Measurements from ENCODE around the gene FRMD1.

FRMD1 gene

DNA sequence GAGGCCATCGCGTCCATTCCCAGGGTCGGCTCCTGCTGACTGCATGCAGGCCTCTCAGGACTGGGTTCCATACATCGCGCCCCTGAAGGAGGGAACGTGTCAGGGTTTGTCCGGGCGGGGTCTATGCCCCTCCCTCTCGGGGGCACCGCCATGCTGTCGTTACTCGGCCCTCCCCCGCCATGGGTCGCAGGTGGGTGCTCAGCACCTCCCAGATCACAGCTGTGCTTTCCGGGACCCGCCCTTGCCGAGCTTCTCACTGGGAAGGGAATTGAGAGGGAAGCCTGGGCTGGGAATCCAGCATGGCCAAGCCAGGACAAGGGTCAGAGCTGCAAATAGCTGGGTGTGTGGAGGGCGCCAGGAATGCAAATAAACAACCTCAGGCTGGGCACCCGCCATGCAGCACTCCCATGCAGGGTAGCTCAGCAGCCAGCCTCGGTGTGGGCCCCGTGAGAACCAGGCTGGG lies at the start of gene FRMD1:
TSS of gene FRMD1 (minus strand) at position 270 of the 463 bp plus-strand sequence. CDS start at position 152, 118 bp downstream.
- no peak for DNase-seq

GRCh38 chr6:168128006-168128630 lies 49.1 kb upstream of the FRMD1 start:
- no peak for DNase-seq

GRCh38 chr6:168127384-168127868 lies 48.4 kb upstream of the FRMD1 start:
- DNase-seq: no peak

GRCh38 chr6:168126566-168127383 lies 47.8 kb upstream of the FRMD1 start:
- DNase-seq: no peak

GRCh38 chr6:168125429-168126001 lies 46.5 kb upstream of the FRMD1 start:
- DNase-seq: no peak

DNA sequence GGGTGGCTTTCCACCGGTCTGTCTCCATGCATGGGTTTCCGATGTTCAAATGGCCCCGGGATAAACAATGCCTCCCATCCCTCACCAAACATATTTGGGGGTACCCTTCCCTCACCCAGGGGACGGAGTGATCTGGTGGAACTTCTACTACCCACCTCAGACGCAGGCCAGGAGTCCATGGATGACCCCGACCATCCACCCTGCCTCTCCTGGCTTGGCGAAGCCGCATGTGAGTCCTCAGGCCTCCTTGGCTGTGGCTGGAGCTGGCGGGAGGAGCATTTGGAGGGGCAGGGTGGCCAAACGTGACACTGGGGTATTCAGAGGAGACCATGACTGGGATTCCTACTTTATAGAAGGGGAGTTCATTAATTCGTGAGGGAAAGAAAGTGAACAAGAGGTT lies 45.9 kb upstream of the FRMD1 start:
- no peak for DNase-seq

DNA sequence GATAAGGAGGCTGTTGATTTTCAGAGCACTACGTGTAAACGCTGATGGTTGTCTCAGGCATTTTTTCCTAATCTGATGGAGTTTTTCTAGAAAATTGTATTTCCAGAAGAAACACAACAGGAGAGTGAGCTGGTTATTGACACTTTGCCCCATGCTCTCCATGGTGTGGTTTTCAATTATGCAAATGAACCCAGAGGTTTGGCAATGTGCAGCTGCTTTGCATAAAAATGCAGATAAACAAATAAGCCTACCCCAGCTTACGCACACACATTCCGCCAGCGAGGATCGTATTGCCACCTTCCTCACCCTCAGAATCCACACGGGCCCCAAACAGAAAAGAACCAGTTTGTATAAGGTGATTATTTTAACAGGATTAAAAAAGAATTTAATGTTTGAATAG lies 45.1 kb upstream of the FRMD1 start:
- no peak for DNase-seq

GRCh38 chr6:168123165-168123911 lies 44.3 kb upstream of the FRMD1 start:
- DNase-seq: no peak

DNA sequence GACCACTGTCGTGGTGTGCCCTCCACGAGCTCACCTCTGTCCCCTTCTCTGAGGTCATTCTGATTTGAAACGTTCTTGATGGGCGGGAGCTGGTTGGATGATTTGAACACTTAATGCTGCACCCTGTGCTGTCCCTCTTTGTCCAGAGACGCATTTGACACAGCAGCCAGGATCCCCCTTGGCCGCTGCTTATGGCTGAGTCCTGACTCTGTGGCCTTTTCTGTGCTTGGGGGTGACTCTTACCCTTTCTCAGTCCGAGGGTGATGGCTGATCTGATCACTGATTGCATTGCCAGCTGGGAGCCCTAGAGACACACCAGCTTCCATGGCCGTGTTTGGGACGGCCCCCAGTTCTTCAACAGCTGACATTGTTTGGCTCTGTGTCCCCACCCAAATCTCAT lies 43.5 kb upstream of the FRMD1 start:
- no peak for DNase-seq

DNA sequence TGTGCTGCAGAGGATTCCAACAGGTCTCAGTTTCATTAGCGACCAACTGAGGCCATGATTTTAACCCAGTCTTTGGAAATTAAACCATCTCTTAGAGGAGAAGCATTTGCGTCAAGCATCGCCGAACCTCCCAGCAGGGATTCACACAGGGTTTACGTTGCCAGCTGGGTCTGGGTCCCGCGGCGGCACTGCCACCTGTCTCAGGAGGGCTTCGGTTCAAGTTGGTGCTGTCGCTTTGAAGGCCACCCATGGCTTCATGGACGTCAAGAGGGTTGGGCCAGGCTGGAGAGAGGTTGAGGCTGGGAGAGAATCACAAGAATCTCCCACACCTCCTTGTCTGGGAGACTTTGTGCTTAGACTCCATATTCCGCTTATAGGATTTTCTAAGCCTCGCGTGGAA lies 43.0 kb upstream of the FRMD1 start:
- no peak for DNase-seq

DNA sequence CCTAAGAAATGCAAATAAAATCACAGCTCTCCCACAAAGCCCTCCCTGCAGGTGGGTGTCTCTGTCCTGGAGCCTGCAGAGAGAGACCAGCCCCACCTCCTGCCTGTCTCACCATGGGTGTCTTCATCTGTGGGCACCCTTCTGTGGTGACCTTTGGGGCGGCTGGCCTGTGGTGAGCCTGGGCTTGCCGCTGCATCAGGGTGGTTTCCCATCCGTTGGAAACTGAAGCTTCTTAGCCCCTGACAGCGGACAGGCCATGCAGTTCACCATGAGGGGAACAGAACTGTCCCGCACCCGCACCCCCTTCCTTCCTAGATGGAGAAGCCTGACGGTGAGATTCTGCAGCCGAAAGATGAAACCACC lies 42.3 kb upstream of the FRMD1 start:
- DNase-seq: no peak

- no peak for DNase-seq
Measured at GRCh38 chr6:168120390-168121302, 41.6 kb upstream of the FRMD1 start.

GRCh38 chr6:168119539-168119938 lies 40.5 kb upstream of the FRMD1 start:
- DNase-seq: no peak

DNA sequence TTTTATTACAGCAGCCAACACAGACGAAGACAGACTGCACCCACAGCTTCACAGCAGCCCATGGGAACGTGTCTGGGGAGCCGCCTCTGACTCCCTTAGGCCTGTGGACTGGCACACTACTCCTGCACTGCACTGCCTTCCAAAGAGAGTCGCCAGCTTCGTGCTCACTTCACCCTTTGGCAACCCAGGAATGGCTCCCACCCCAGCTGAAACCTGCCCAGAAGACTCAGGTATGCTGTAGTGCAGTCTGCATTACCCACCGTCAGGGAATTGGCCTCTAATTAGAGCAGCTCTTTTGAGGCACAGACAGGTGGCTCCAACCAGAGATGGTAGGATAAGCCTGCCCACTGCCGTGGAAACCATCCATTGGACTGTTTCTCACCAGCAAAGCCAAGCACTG lies 39.9 kb upstream of the FRMD1 start:
- DNase-seq: no peak

DNA sequence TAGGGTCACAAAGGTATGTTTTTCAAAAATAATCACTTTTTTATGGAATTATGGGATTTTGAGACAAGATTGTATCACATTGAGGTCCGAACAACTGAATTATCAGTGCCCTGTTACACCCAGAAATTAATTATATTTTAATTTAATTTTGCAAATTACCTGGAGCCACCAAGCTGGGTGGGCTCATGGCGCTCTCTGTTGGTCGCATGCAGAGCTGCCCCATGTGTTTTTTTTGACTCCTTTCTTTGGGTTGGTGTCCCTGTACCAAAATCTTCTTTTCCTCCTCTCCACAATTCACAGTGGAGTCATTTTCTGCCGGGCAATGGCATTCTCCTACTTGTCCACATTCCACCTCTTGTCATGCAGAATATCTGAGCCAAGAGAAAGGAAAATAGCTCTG lies 38.9 kb upstream of the FRMD1 start:
- no peak for DNase-seq

- no peak for DNase-seq
Measured at GRCh38 chr6:168116975-168117899, 38.2 kb upstream of the FRMD1 start.

DNA sequence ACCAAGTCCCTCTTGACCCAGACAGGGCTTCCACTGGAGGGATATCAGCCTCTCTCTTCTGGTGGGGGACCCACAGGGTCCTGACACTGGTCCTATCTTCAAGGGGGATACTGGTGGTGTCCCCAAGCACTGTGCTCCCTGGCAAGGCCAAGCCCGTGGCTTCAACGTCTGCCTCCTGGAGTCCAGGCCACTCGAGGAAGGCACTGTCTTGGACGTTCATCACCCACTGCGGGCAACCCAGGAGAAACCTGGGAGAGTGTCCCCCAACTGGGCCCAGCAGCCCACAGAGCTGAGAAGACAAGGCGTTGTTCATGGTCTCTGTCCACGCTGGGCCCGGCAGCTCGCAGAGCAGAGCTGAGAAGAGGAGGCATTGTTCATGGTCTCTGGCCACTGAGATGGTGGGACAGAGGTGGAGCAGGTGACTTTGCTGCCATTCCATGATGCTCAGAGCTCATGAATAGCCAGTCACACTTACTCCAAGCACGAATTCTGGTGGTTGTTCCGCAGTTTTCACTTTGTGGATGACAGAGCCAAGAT lies 37.5 kb upstream of the FRMD1 start:
- DNase-seq: no peak

DNA sequence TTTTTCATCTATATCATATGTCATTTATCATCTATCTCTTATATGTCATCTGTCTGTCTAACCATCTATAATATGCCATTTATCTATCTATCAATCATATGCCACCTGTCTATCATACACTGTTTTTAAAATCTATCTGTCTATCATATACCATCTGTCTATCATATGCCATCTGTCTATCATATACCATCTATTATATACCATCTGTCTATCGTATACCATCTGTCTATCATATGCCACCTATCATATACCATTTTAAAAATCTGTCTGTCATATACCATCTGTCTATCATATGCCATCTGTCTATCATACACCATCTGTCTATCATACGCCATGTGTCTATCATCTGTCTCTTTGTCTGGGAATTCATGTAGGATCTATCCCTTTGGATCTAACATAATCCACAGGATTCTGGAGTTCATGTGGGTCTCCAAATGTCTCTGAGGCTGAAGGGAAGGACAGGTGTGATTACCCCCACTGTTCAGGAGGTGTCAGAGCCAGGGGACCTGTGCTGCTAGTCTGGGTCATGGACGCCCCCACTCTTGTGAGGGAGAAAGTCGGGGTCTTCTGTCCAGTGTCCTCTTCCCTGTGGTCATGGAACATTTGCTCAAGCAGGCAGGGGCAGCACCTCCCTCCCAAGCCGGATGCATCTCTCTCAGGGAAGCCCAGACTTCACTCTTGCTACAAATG lies 36.9 kb upstream of the FRMD1 start:
- no peak for DNase-seq

GRCh38 chr6:168113226-168113625 lies 34.2 kb upstream of the FRMD1 start:
- no peak for DNase-seq

- DNase-seq: no peak
Measured at GRCh38 chr6:168111911-168112310, 32.9 kb upstream of the FRMD1 start.

Measured in NCI-H748 treated with DMSO at 0.1 percent for 48 hours (cell line).